GM23338 (cell line): ENCODE data around the gene MIOS. TPM values are rescaled to one million over a fixed set of nuclear protein-coding genes. Genes with fewer than 3 reads are reported as not detected.

ENCODE experiments used
- CREB1 ChIP-seq: fragments of 250-450 bp; sonication (Bioruptor Pico); IDR thresholded peaks from 2 replicates; pipeline ENCODE4 v1.5.0; 2020; ENCODE audit warnings: low read depth, mild to moderate bottlenecking, moderate library complexity
- ETS1 ChIP-seq: IDR thresholded peaks from 2 replicates; pipeline ENCODE4 v1.6.1; 2016; ENCODE audit warnings: antibody characterized with exemption
- EZH2 ChIP-seq: fragments of 200-600 bp; sonication (generic); IDR thresholded peaks from one replicate; pipeline ENCODE4 v1.8.0; 2017; ENCODE audit warnings: antibody characterized with exemption, mild to moderate bottlenecking, low read depth; ENCODE audit not compliant: unreplicated experiment
- EZH2phosphoT487 ChIP-seq: fragments of 200-600 bp; sonication (generic); IDR thresholded peaks from one replicate; pipeline ENCODE4 v1.8.1; 2018; ENCODE audit warnings: antibody characterized with exemption; ENCODE audit not compliant: unreplicated experiment
- NANOG ChIP-seq: IDR thresholded peaks from 2 replicates; pipeline ENCODE4 v1.6.1; 2016; ENCODE audit warnings: antibody characterized with exemption, borderline replicate concordance
- STAT1 ChIP-seq: IDR thresholded peaks from one replicate; pipeline ENCODE4 v1.6.1; 2016; ENCODE audit warnings: antibody characterized with exemption; ENCODE audit not compliant: unreplicated experiment
- ZNF331 ChIP-seq: fragments of 250-450 bp; sonication (Bioruptor Pico); IDR thresholded peaks from 2 replicates; pipeline ENCODE4 v1.5.0; 2020; ENCODE audit warnings: low read depth, mild to moderate bottlenecking, moderate library complexity
- ZNF462 ChIP-seq: fragments of 250-450 bp; sonication (Bioruptor Pico); IDR thresholded peaks from 2 replicates; pipeline ENCODE4 v1.5.0; 2020; ENCODE audit warnings: mild to moderate bottlenecking, moderate library complexity
- polyA plus RNA-seq: library from polyadenylated mRNA; unstranded; fragments of >200 nt; fragmentation: Nextera tagmentation; extraction: Ambion mirVana; gene quantifications from 2 replicates; pipeline ENCODE4 v1.2.1, GENCODE V29; 2016
- total RNA-seq: library from RNA; depleted of rRNA; stranded (reverse); fragments of >200 nt; shearing (Covaris generic); gene quantifications from 2 replicates; pipeline ENCODE4 v1.2.3, GENCODE V29; 2014
- TF ChIP-seq, protein P1 (sequence below), 2 experiments: fragments of 200-600 bp in 1 of 2; sonication (generic) in 1 of 2; conservative IDR thresholded peaks; 2 replicates each; pipeline versions ENCODE4 v1.5.1 to v1.6.1; 2016 to 2017; ENCODE audit warnings: antibody characterized with exemption in 2 of 2, low read depth in 2 of 2, mild to moderate bottlenecking in 2 of 2, moderate library complexity in 1 of 2

Gene MIOS
- total and polyA plus RNA-seq, 2 experiments from 2014 or later = 13.1 to 85.7 TPM

- TF ChIP-seq ZNF462 (CRISPR knock-in tag) = no peak
- no peak for TF ChIP-seq STAT1
- TF ChIP-seq ETS1 = no peak
- no peak for TF ChIP-seq ZNF331
- no peak for TF ChIP-seq EZH2phosphoT487
- TF ChIP-seq CREB1 (CRISPR knock-in tag) = no peak
- TF ChIP-seq, protein P1, sequence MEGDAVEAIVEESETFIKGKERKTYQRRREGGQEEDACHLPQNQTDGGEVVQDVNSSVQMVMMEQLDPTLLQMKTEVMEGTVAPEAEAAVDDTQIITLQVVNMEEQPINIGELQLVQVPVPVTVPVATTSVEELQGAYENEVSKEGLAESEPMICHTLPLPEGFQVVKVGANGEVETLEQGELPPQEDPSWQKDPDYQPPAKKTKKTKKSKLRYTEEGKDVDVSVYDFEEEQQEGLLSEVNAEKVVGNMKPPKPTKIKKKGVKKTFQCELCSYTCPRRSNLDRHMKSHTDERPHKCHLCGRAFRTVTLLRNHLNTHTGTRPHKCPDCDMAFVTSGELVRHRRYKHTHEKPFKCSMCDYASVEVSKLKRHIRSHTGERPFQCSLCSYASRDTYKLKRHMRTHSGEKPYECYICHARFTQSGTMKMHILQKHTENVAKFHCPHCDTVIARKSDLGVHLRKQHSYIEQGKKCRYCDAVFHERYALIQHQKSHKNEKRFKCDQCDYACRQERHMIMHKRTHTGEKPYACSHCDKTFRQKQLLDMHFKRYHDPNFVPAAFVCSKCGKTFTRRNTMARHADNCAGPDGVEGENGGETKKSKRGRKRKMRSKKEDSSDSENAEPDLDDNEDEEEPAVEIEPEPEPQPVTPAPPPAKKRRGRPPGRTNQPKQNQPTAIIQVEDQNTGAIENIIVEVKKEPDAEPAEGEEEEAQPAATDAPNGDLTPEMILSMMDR (conservative IDR thresholded peaks at IDR 0.05; ENCODE audit: low read depth in 2 of 2) = no peak
- TF ChIP-seq NANOG = no peak
- TF ChIP-seq EZH2 = no peak
These were observed 14.5 kb upstream of the MIOS start (continued) for GRCh38 chr7:7552199-7552598.
